Trophoblast cell (in vitro differentiated cells and primary cell): ENCODE measurements around the gene ZNF407.

Experiments used
- DNase-seq, 2 donors: peaks; one replicate each; pipeline ENCODE4 v3.0.0-alpha.2; 2016
- H2AFZ ChIP-seq: 2 replicates; pipeline ENCODE4 v1.6.1; 2013; ENCODE audit warnings: low read length, moderate library complexity, mild to moderate bottlenecking; ENCODE audit not compliant: insufficient read depth, poor library complexity
- H2AK5ac ChIP-seq: 2 replicates; pipeline ENCODE4 v1.6.1; 2013; ENCODE audit warnings: mild to moderate bottlenecking, low read length
- H2BK120ac ChIP-seq: 2 replicates; pipeline ENCODE4 v1.6.1; 2013; ENCODE audit warnings: low read length, mild to moderate bottlenecking, moderate library complexity; ENCODE audit not compliant: insufficient read depth, poor library complexity
- H2BK12ac ChIP-seq: 2 replicates; pipeline ENCODE4 v1.6.1; 2013; ENCODE audit warnings: mild to moderate bottlenecking, low read length, moderate library complexity
- H2BK5ac ChIP-seq: 2 replicates; pipeline ENCODE4 v1.6.1; 2013; ENCODE audit warnings: low read length, low read depth, moderate library complexity, mild to moderate bottlenecking; ENCODE audit not compliant: poor library complexity
- H3K14ac ChIP-seq: 2 replicates; pipeline ENCODE4 v1.6.1; 2013; ENCODE audit warnings: mild to moderate bottlenecking, low read length
- H3K18ac ChIP-seq: 2 replicates; pipeline ENCODE4 v1.6.1; 2013; ENCODE audit warnings: mild to moderate bottlenecking, low read length
- H3K23ac ChIP-seq: 2 replicates; pipeline ENCODE4 v1.6.1; 2013; ENCODE audit warnings: low read length
- H3K27ac ChIP-seq: 2 replicates; pipeline ENCODE4 v1.5.1; 2013; ENCODE audit warnings: low read depth, mild to moderate bottlenecking, inconsistent platforms, low read length, moderate library complexity
- H3K27me3 ChIP-seq: 2 replicates; pipeline ENCODE4 v1.6.1; 2013; ENCODE audit warnings: inconsistent platforms, mild to moderate bottlenecking, low read length, moderate library complexity; ENCODE audit not compliant: insufficient read depth
- H3K36me3 ChIP-seq, 2 experiments: 1 replicate in 1 of 2; 2 replicates in 1 of 2; pipeline ENCODE4 v1.6.1; 2013; ENCODE audit warnings: low read length in 2 of 2, mild to moderate bottlenecking in 2 of 2, moderate library complexity in 1 of 2; ENCODE audit not compliant: insufficient read depth in 2 of 2, control insufficient read depth in 1 of 2
- H3K4ac ChIP-seq: 2 replicates; pipeline ENCODE4 v1.6.1; 2013; ENCODE audit warnings: low read depth, mild to moderate bottlenecking, low read length, moderate library complexity
- H3K4me1 ChIP-seq, 2 experiments: 1 replicate in 1 of 2; 2 replicates in 1 of 2; pipeline ENCODE4 v1.6.1; 2013; ENCODE audit warnings: low read length in 2 of 2, mild to moderate bottlenecking in 2 of 2, moderate library complexity in 1 of 2; ENCODE audit not compliant: insufficient read depth in 2 of 2, control insufficient read depth in 1 of 2
- H3K4me2 ChIP-seq: 2 replicates; pipeline ENCODE4 v1.6.1; 2013; ENCODE audit warnings: inconsistent platforms, mild to moderate bottlenecking, low read length, moderate library complexity
- H3K4me3 ChIP-seq: 2 replicates; pipeline ENCODE4 v1.5.1; 2013; ENCODE audit warnings: mild to moderate bottlenecking, low read depth, low read length, inconsistent platforms
- H3K79me1 ChIP-seq: one replicate; pipeline ENCODE4 v1.6.1; 2013; ENCODE audit warnings: low read length
- H3K79me2 ChIP-seq: 2 replicates; pipeline ENCODE4 v1.6.1; 2013; ENCODE audit warnings: low read length, mild to moderate bottlenecking; ENCODE audit not compliant: control insufficient read depth, insufficient read depth, poor library complexity
- H3K9ac ChIP-seq: 2 replicates; pipeline ENCODE4 v1.6.1; 2013; ENCODE audit warnings: mild to moderate bottlenecking, low read length
- H3K9me3 ChIP-seq: 2 replicates; pipeline ENCODE4 v1.6.1; 2013; ENCODE audit warnings: low read depth, mild to moderate bottlenecking, control low read depth, inconsistent platforms, low read length; ENCODE audit not compliant: insufficient read depth
- H4K12ac ChIP-seq: 2 replicates; pipeline ENCODE4 v1.6.1; 2013; ENCODE audit warnings: low read depth, mild to moderate bottlenecking, low read length, moderate library complexity
- H4K8ac ChIP-seq: 2 replicates; pipeline ENCODE4 v1.6.1; 2013; ENCODE audit warnings: low read depth, mild to moderate bottlenecking, low read length, moderate library complexity
- H4K91ac ChIP-seq: one replicate; pipeline ENCODE4 v1.6.1; 2013; ENCODE audit warnings: low read depth, mild to moderate bottlenecking, low read length, moderate library complexity
- WGBS: extraction: QIAGEN DNeasy Blood & Tissue Kit; methylation state at CpG from one replicate; pipeline ENCODE4 v1.1.7; 2013; ENCODE audit warnings: missing lambda C conversion rate; ENCODE audit not compliant: insufficient read length, insufficient coverage; ENCODE audit errors: extremely low coverage; 5-methylcytosine and 5-hydroxymethylcytosine counted together

Gene ZNF407

DNA sequence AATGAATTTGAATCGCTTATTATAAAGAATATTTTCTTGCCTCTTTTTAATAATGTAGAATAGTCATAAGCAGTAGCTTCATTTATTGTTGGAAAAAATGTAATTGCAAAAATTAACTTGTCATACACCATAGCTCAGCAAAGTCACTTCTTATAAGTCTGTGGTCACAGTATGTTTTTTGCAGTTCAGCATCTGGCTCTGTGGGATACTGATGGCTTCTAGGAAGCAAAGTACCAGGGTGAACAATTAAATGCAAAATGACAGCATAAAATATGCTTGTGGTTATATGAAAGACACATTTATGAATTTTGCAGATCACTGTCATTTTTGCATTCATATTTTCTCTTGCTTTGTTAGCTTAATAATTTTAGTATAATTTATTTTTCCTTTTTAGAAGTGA lies 116.5 kb downstream of the ZNF407 start:
- Histone ChIP-seq H4K8ac (no peak overlapping the region), H3K14ac (no peak overlapping the region), H2BK12ac (no peak overlapping the region), H3K9me3 (no peaks in the 10 kb centered on the region), H2BK120ac (no peak overlapping the region), H3K36me3 (no peaks in the 10 kb centered on the region), H3K4ac (no peak overlapping the region), H3K79me2 (no peaks in the 10 kb centered on the region), H2AK5ac (no peak overlapping the region), H3K27me3 (no peaks in the 10 kb centered on the region), H4K12ac (no peak overlapping the region), H3K4me3 (no peak overlapping the region), H3K18ac (no peak overlapping the region), H2BK5ac (no peak overlapping the region), H3K27ac (no peak overlapping the region), H2AFZ (no peak overlapping the region), H3K4me2 (no peak overlapping the region), H3K9ac (no peak overlapping the region), H4K91ac (no peak overlapping the region), H3K23ac (no peak overlapping the region), H3K79me1 (no peaks in the 10 kb centered on the region), H3K4me1 (peaks cover 0 to 3% of the 10 kb centered on the region in 2 experiments)
- no CpG with 5 or more reads among the region's 1 CpG for WGBS
- no peak for DNase-seq

GRCh38 chr18:74714791-74715190 lies 117.1 kb downstream of the ZNF407 start:
- no peak overlapping the region for H4K8ac ChIP-seq
- H2BK5ac ChIP-seq = no peak overlapping the region
- H3K9me3 ChIP-seq = no peaks in the 10 kb centered on the region
- no peak overlapping the region for H3K23ac ChIP-seq
- WGBS = no CpG with 5 or more reads among the region's 6 CpGs
- no peak overlapping the region for H2AK5ac ChIP-seq
- H3K27me3 ChIP-seq = no peaks in the 10 kb centered on the region
- H3K4me3 ChIP-seq = no peak overlapping the region
- no peaks in the 10 kb centered on the region for H3K36me3 ChIP-seq
- peaks cover 0 to 3% of the 10 kb centered on the region in 2 experiments for H3K4me1 ChIP-seq
- H3K9ac ChIP-seq = no peak overlapping the region
- H4K12ac ChIP-seq = no peak overlapping the region
- H3K79me2 ChIP-seq = no peaks in the 10 kb centered on the region
- no peak for DNase-seq
- H3K79me1 ChIP-seq = no peaks in the 10 kb centered on the region
- H3K4me2 ChIP-seq = no peak overlapping the region
- H3K4ac ChIP-seq = no peak overlapping the region
- no peak overlapping the region for H3K14ac ChIP-seq
- no peak overlapping the region for H2BK12ac ChIP-seq
- no peak overlapping the region for H2BK120ac ChIP-seq
- H3K27ac ChIP-seq = no peak overlapping the region
- no peak overlapping the region for H4K91ac ChIP-seq
- no peak overlapping the region for H3K18ac ChIP-seq
- H2AFZ ChIP-seq = no peak overlapping the region

DNA sequence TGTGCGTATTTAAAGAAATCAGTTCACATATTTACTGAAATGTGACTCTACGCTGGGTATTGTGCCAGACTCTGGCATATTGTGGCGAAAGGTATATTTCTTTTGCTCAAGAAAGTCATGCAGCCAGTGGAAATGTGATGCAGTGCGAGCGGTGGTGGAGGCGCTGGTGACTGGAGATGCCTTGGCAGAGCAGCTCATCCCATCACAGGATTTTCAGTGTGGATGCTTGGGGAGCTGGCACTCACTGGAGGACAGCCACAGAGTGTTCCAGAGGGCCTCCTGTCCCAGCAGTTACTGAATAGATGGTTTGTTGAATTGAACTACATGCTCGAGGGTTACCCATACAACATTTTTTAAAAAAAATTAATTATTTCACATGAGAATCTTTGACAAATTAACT lies 117.6 kb downstream of the ZNF407 start:
- Histone ChIP-seq H3K9ac (no peak overlapping the region), H3K4me3 (no peak overlapping the region), H2BK12ac (no peak overlapping the region), H3K79me1 (no peaks in the 10 kb centered on the region), H3K36me3 (no peaks in the 10 kb centered on the region), H2AK5ac (no peak overlapping the region), H3K79me2 (no peaks in the 10 kb centered on the region), H3K4ac (no peak overlapping the region), H2AFZ (no peak overlapping the region), H2BK5ac (no peak overlapping the region), H3K4me1 (peaks cover 0 to 3% of the 10 kb centered on the region in 2 experiments), H3K4me2 (no peak overlapping the region), H4K91ac (no peak overlapping the region), H4K8ac (no peak overlapping the region), H3K27ac (no peak overlapping the region), H3K18ac (no peak overlapping the region), H3K23ac (no peak overlapping the region), H2BK120ac (no peak overlapping the region), H3K27me3 (no peaks in the 10 kb centered on the region), H3K14ac (no peak overlapping the region), H3K9me3 (no peaks in the 10 kb centered on the region), H4K12ac (no peak overlapping the region)
- WGBS = no CpG with 5 or more reads among the region's 7 CpGs
- no peak for DNase-seq

- no peaks in the 10 kb centered on the region for H3K79me2 ChIP-seq
- H2AK5ac ChIP-seq = no peak overlapping the region
- no peak overlapping the region for H3K18ac ChIP-seq
- WGBS = no CpG with 5 or more reads among the region's 5 CpGs
- no peaks in the 10 kb centered on the region for H3K79me1 ChIP-seq
- H3K27ac ChIP-seq = no peak overlapping the region
- H2AFZ ChIP-seq = no peak overlapping the region
- H3K14ac ChIP-seq = no peak overlapping the region
- no peaks in the 10 kb centered on the region for H3K9me3 ChIP-seq
- no peak overlapping the region for H3K4me2 ChIP-seq
- no peak overlapping the region for H2BK12ac ChIP-seq
- no peak overlapping the region for H3K4ac ChIP-seq
- H2BK5ac ChIP-seq = no peak overlapping the region
- H4K12ac ChIP-seq = no peak overlapping the region
- H3K23ac ChIP-seq = no peak overlapping the region
- H4K8ac ChIP-seq = no peak overlapping the region
- no peak for DNase-seq
- no peak overlapping the region for H4K91ac ChIP-seq
- H3K4me1 ChIP-seq = peaks cover 0 to 3% of the 10 kb centered on the region in 2 experiments
- no peaks in the 10 kb centered on the region for H3K27me3 ChIP-seq
- H3K4me3 ChIP-seq = no peak overlapping the region
- H2BK120ac ChIP-seq = no peak overlapping the region
- H3K9ac ChIP-seq = no peak overlapping the region
- no peaks in the 10 kb centered on the region for H3K36me3 ChIP-seq
These were observed 118.4 kb downstream of the ZNF407 start for GRCh38 chr18:74715865-74716712.
